Heart right ventricle (tissue), 16 donors: ENCODE results near the gene DPP10. TPM values are rescaled to one million over a fixed set of nuclear protein-coding genes. Genes with fewer than 3 reads are reported as not detected.
A peak's percentile ranks its signal among the peaks of the same experiment; 100 is the strongest.

Experiments
- ATAC-seq, 8 donors: fragments of 200-7000 bp; cut with Tn5 transposase; one replicate each; pipeline ENCODE4 v1.9.1; 2020; ENCODE audit warnings: mild to moderate bottlenecking in 8 of 8, moderate library complexity in 8 of 8, moderate number of reproducible peaks in 1 of 8
- DNase-seq, 2 donors: peaks; one replicate each; pipeline ENCODE4 v3.0.0-alpha.2; 2020
- H3K27ac ChIP-seq, 10 donors: fragments of 200-600 bp; sonication (generic) in 2 of 10; one replicate each; pipeline versions ENCODE4 v1.5.0 to v1.8.0; 2020 to 2022; ENCODE audit warnings: mild to moderate bottlenecking in 3 of 10
- H3K27me3 ChIP-seq, 7 donors: fragments of 200-600 bp; one replicate each; pipeline ENCODE4 v1.8.0; 2021 to 2022; ENCODE audit warnings: mild to moderate bottlenecking in 2 of 7
- H3K36me3 ChIP-seq, 9 donors: fragments of 200-600 bp; sonication (generic) in 1 of 9; one replicate each; pipeline versions ENCODE4 v1.5.0 to v1.8.0; 2020 to 2022; ENCODE audit warnings: mild to moderate bottlenecking in 2 of 9
- H3K4me1 ChIP-seq, 9 donors: fragments of 200-600 bp; sonication (generic) in 1 of 9; one replicate each; pipeline versions ENCODE4 v1.5.0 to v1.8.0; 2020 to 2022; ENCODE audit warnings: mild to moderate bottlenecking in 4 of 9
- H3K4me3 ChIP-seq, 10 donors: fragments of 200-600 bp; sonication (generic) in 2 of 10; one replicate each; pipeline versions ENCODE4 v1.5.0 to v1.8.0; 2020 to 2022; ENCODE audit warnings: mild to moderate bottlenecking in 7 of 10, moderate library complexity in 2 of 10
- H3K9me3 ChIP-seq, 11 donors: fragments of 200-600 bp in 10 of 11; sonication (generic) in 2 of 11; one replicate each; pipeline versions ENCODE4 v1.5.0 to v1.8.0; 2013 to 2022; ENCODE audit warnings: mild to moderate bottlenecking in 2 of 11, control low read depth in 1 of 11, moderate library complexity in 1 of 11
- WGBS, 2 donors: extraction: QIAGEN DNeasy Blood & Tissue Kit; methylation state at CpG; one replicate each; pipeline ENCODE4 v1.1.7; 2013; ENCODE audit warnings: inconsistent platforms in 1 of 2; 5-methylcytosine and 5-hydroxymethylcytosine counted together
- intact Hi-C, 10 donors: fragments of 100-400 bp; cut with DNase I; formaldehyde crosslinking; loops; one replicate each; pipeline versions ENCODE4 v1.11.1 to v1.14.2; 2022
- polyA plus RNA-seq, 2 donors: library from polyadenylated mRNA; stranded (reverse); fragments of 200-250 nt; gene quantifications; one replicate each; pipeline ENCODE4 v1.2.3, GENCODE V29; 2013
- total RNA-seq, 10 donors: library from RNA; stranded (reverse); fragmentation: NEBNext Ultra II Directional in 3 of 10; extraction: Animal tissue kit (Norgen Biotek cat#: 25700) in 3 of 10; gene quantifications; one replicate each; pipeline versions ENCODE4 v1.2.1 to v1.2.4, GENCODE V29; 2021 to 2023
- TF ChIP-seq, protein P1 (sequence below), 9 donors: fragments of 200-600 bp; sonication (generic) in 2 of 9; IDR thresholded peaks; one replicate each; pipeline versions ENCODE4 v1.5.0 to v1.8.0; 2021 to 2022; ENCODE audit warnings: antibody characterized with exemption in 9 of 9, mild to moderate bottlenecking in 5 of 9, moderate library complexity in 1 of 9
- donor health status: Arrhythmogenic right ventricular cardiomyopathy.
- donor health status: ischemic (EF 13 %, LVEDD 7.1; RV severe dilation, severe dysfunction).
- donor health status: healthy with polysubstance abuse.
- donor health status: DM: no; HTN: yes; CAD: no.
- donor health status: DM: no; HTN: no; CAD: no.
- donor health status: ischemic (EF 25% LVEDD 6.9; RV normal size, moderate dysfunction).
- donor health status: ischemic (EF 25% LVEDD 5.7; RV mildly dilated, moderate dysfunction).
- donor health status: healthy.
- donor health status: DM: yes; HTN: yes; CAD: no.
- donor health status: Ischemic cardiomyopathy.
- donor health status: ischemic (EF 35%, LVEDD 5.7; RV mildly dilated, moderate dysfunction).
- donor health status: nonischemic (EF 11% LVEDD 7.7; RV severe dilation, severe dysfunction).
- donor health status: DM: yes; HTN: yes; CAD: no.
- donor health status: PGD.
- donor health status: ischemic (EF 29% LVEDD 5.4; RV normal size, mild dysfunction).
- donor health status: nonischemic (EF 23%, LVEDD 6.1; RV moderate dilation, normal function).

DPP10 gene
- total and polyA plus RNA-seq, 12 donors, result 0.15 to 0.49 (median 0.38) TPM; not detected in 9

DNA sequence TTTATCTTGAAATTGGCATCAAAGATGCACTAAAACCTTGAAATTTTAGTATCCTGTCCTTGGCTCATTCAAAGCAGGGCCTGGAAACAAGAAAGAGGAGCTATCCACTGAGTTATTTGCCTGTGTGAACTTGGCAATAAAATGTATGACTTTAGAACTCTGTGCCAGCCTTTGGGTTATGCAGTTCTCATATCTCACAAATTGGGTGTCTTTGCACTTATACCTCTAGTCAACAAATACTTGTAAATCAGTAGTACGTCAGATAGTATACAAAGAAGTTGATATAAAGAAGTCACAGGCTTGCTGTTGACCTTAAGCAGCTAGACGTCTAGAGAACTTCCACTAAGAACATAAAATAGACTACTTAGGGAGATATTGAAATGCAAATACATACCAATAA, 1331.9 kb downstream of the DPP10 start:
- H3K36me3 ChIP-seq, result no peaks in the 10 kb centered on the region
- no peak overlapping the region for H3K4me3 ChIP-seq
- H3K9me3 ChIP-seq, result peaks cover 0 to 7% (median 0%) of the 10 kb centered on the region in 11 donors
- intact Hi-C loops, result no loop called here
- H3K27me3 ChIP-seq, result no peaks in the 10 kb centered on the region
- H3K27ac ChIP-seq, result no peak overlapping the region
- no peaks in the 10 kb centered on the region for H3K4me1 ChIP-seq
- ATAC-seq (peak in 1 of 8 donors; percentile 39), DNase-seq (no peak)
- TF ChIP-seq, protein P1, sequence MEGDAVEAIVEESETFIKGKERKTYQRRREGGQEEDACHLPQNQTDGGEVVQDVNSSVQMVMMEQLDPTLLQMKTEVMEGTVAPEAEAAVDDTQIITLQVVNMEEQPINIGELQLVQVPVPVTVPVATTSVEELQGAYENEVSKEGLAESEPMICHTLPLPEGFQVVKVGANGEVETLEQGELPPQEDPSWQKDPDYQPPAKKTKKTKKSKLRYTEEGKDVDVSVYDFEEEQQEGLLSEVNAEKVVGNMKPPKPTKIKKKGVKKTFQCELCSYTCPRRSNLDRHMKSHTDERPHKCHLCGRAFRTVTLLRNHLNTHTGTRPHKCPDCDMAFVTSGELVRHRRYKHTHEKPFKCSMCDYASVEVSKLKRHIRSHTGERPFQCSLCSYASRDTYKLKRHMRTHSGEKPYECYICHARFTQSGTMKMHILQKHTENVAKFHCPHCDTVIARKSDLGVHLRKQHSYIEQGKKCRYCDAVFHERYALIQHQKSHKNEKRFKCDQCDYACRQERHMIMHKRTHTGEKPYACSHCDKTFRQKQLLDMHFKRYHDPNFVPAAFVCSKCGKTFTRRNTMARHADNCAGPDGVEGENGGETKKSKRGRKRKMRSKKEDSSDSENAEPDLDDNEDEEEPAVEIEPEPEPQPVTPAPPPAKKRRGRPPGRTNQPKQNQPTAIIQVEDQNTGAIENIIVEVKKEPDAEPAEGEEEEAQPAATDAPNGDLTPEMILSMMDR (IDR thresholded peaks at IDR 0.05), result no peak
- WGBS, 2 donors, result 33 to 42% methylated on average over 2 of the region's 2 CpGs

DNA sequence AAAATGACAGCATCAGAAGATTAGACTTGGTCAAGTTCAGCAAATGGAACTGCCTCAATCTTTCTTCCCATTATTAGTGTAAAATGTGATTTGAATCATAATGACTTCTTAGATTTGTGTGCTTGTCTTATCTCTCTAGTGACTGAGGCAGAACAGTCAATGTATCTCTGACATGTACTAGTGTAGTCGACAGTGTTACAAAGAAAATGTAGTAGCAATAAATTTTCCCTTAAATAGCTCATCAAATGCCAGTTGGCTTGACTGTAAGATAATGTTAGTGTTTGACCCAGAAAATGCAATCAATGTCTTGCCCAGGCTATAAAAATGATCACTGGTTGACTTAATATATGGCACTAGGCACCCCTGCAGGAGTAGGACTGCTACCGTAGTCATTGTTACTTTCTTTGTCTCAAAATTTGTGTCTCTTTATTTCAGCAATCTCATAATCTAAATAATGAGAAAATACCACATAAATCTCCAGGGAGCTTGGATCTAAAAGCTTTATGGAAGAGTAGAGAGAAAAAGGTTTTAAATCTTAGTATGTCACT, 1336.7 kb downstream of the DPP10 start:
- 75 to 82% methylated on average over 2 of the region's 2 CpGs for WGBS, 2 donors
- intact Hi-C loops, result no loop called here
- no peak for ATAC-seq
- Histone ChIP-seq H3K4me3 (no peak overlapping the region), H3K36me3 (no peaks in the 10 kb centered on the region), H3K27ac (no peak overlapping the region), H3K27me3 (no peaks in the 10 kb centered on the region), H3K9me3 (peaks cover 0 to 7% (median 0%) of the 10 kb centered on the region in 11 donors), H3K4me1 (no peaks in the 10 kb centered on the region)
- no peak for DNase-seq
- TF ChIP-seq, protein P1 (IDR thresholded peaks at IDR 0.05), result no peak

DNA sequence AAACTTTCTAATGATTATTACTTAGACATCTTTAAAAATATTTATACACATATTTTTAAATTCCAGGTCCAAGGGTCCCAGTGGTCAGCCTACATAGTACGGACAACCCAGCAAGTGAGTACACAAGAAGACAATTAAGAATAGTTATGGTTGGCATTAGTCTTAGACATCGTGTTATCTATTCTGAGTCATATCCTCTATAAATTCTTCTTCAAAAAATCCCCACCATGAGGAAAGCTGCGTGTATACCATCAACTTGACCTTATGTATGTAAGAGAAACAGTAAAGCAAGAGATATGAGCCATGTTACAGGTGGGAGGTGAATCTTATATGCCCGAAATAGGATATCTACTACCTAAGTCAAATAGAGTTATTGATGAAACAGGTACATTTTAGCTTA, 1339.8 kb downstream of the DPP10 start:
- no peak for ATAC-seq
- WGBS, 2 donors, result 71 to 74% methylated on average over 4 of the region's 4 CpGs
- no peak for DNase-seq

DNA sequence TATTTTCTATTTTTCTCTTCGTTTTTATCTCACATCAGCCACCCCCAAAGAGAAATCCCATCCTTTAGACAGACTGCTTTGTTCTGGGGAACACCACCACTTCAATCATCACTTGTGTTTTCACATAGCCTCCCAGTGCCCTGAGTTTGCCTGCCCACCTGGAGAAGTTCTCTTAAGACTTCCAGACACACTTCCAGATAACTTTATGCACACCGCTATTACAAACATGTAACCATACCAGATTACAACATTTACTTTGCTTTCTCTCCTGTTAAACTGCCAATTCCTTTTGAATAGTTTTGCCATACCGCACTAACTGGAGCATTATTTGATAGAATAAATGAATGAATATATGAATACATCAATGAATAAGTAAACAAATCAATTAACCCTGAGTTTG, 1353.6 kb downstream of the DPP10 start:
- H3K27ac ChIP-seq, result no peak overlapping the region
- TF ChIP-seq, protein P1 (IDR thresholded peaks at IDR 0.05), result no peak
- no peaks in the 10 kb centered on the region for H3K4me1 ChIP-seq
- ATAC-seq (no peak), DNase-seq (no peak)
- no peaks in the 10 kb centered on the region for H3K36me3 ChIP-seq
- no peak overlapping the region for H3K4me3 ChIP-seq
- peaks cover 0 to 7% (median 0%) of the 10 kb centered on the region in 11 donors for H3K9me3 ChIP-seq
- no peaks in the 10 kb centered on the region for H3K27me3 ChIP-seq
- intact Hi-C loops, result no loop called here
- 75 to 78% methylated on average over 3 of the region's 3 CpGs for WGBS, 2 donors

More for the DNA sequence above, 1339.8 kb downstream of the DPP10 start:
- Histone ChIP-seq H3K27me3 (no peaks in the 10 kb centered on the region), H3K27ac (no peak overlapping the region), H3K4me1 (no peaks in the 10 kb centered on the region), H3K4me3 (no peak overlapping the region), H3K9me3 (peaks cover 0 to 19% (median 0%) of the 10 kb centered on the region in 11 donors), H3K36me3 (no peaks in the 10 kb centered on the region)
- intact Hi-C loops, result no loop called here
- TF ChIP-seq, protein P1 (IDR thresholded peaks at IDR 0.05), result no peak
